GM18868 (cell line): ENCODE data around the gene GOLGB1.
"Not testable (repeated sequence)": the region's sequence is repeated elsewhere in the genome, so short reads cannot be mapped to it uniquely, and the experiment has no call there.

Source experiments
- ATAC-seq: cut with Tn5 transposase; IDR thresholded peaks from one replicate; pipeline ENCODE4 v1.9.1; 2021; ENCODE audit warnings: mild to moderate bottlenecking, moderate library complexity; ENCODE audit not compliant: unreplicated experiment

The GOLGB1 gene

GRCh38 chr3:121748680-121749275 lies 763 bp downstream of the GOLGB1 start:
- peak; percentile 21 for ATAC-seq

- no peak for ATAC-seq
Measured at GRCh38 chr3:121747976-121748375, 1.6 kb downstream of the GOLGB1 start.

GRCh38 chr3:121743106-121743505 lies 6.4 kb downstream of the GOLGB1 start:
- ATAC-seq, result not testable (repeated sequence)

GRCh38 chr3:121740896-121741295 lies 8.6 kb downstream of the GOLGB1 start:
- ATAC-seq, result no peak

- ATAC-seq, result no peak
Measured at GRCh38 chr3:121739902-121740301, 9.6 kb downstream of the GOLGB1 start.

GRCh38 chr3:121737644-121738043 lies 11.9 kb downstream of the GOLGB1 start:
- ATAC-seq, result no peak

GRCh38 chr3:121736112-121736511 lies 13.4 kb downstream of the GOLGB1 start:
- ATAC-seq, result no peak

GRCh38 chr3:121735047-121735696 lies 14.4 kb downstream of the GOLGB1 start:
- peak; percentile 99 for ATAC-seq

- no peak for ATAC-seq
Measured at GRCh38 chr3:121730940-121731687, 18.4 kb downstream of the GOLGB1 start.

- peak; percentile 99 for ATAC-seq
Measured at GRCh38 chr3:121724130-121724529, 25.4 kb downstream of the GOLGB1 start.

- ATAC-seq, result no peak
Measured at GRCh38 chr3:121723485-121723884, 26.1 kb downstream of the GOLGB1 start.

GRCh38 chr3:121722411-121722810 lies 27.1 kb downstream of the GOLGB1 start:
- no peak for ATAC-seq

- no peak for ATAC-seq
Measured at GRCh38 chr3:121720163-121720562, 29.4 kb downstream of the GOLGB1 start.

- ATAC-seq, result no peak
Measured at GRCh38 chr3:121719423-121719822, 30.1 kb downstream of the GOLGB1 start.

GRCh38 chr3:121718205-121718846 lies 31.2 kb downstream of the GOLGB1 start:
- no peak for ATAC-seq

GRCh38 chr3:121710347-121710746 lies 39.2 kb downstream of the GOLGB1 start:
- ATAC-seq, result no peak

GRCh38 chr3:121707531-121708273 lies 41.8 kb downstream of the GOLGB1 start:
- ATAC-seq, result no peak

GRCh38 chr3:121705541-121705940 lies 44.0 kb downstream of the GOLGB1 start:
- no peak for ATAC-seq

GRCh38 chr3:121703973-121704372 lies 45.6 kb downstream of the GOLGB1 start:
- ATAC-seq, result no peak

GRCh38 chr3:121698901-121699300 lies 50.6 kb downstream of the GOLGB1 start:
- ATAC-seq, result no peak

- no peak for ATAC-seq
Measured at GRCh38 chr3:121698476-121698875, 51.1 kb downstream of the GOLGB1 start.
